ENCODE results near the gene TNFAIP8L3. TPM values are rescaled to one million over a fixed set of nuclear protein-coding genes. Genes with fewer than 3 reads are reported as not detected.

Gene TNFAIP8L3
- total and polyA plus RNA-seq, 9 of the 15 experiments (the other 6 are each of a cell fraction or from before 2014, with no cell fraction given) = 0.13 TPM; not detected in 8

GRCh38 chr15:51132384-51133139 lies 37.9 kb upstream of the TNFAIP8L3 start:
- H3K36me3 ChIP-seq (ENCODE audit: control insufficient read depth, insufficient read depth, low read length) = no peaks in the 10 kb centered on the region
- FAIRE-seq (peak; percentile 90), DNase-seq (ENCODE audit: extremely low read depth in 1 of 4, low spot score in 3 of 4) (peak; percentile 51 to 56 (median 53)), ATAC-seq (peak; percentile 85)
- H3K9me1 ChIP-seq (ENCODE audit: control insufficient read depth, insufficient read depth, low read length) = no peaks in the 10 kb centered on the region
- WGBS (ENCODE audit: insufficient coverage, low coverage, missing lambda C conversion rate) = 40% methylated on average over 6 of the region's 6 CpGs
- no peak overlapping the region for H3K4me2 ChIP-seq (ENCODE audit: insufficient read depth, low read length)
- no peaks in the 10 kb centered on the region for H3K79me2 ChIP-seq (ENCODE audit: control insufficient read depth, insufficient read depth, low read length)
- H3K4me1 ChIP-seq (replicated peaks in 1 of 2; ENCODE audit: control insufficient read depth in 2 of 2, insufficient read depth in 2 of 2, low read length in 2 of 2) = peaks cover 0 to 3% of the 10 kb centered on the region in 2 experiments; a peak in 1 of 5 replicates
- H4K20me1 ChIP-seq (replicated peaks; ENCODE audit: control insufficient read depth, insufficient read depth, low read length) = peaks cover 14% of the 10 kb centered on the region
- H3K4me3 ChIP-seq = no peak overlapping the region
- intact Hi-C loops (cut with micrococcal nuclease) = loop anchor here (1.0 kb wide), 1 partner anchor 60 kb away; no protein-coding TSS in a partner anchor
- H2AFZ ChIP-seq (ENCODE audit: low read depth, low read length) = no peak overlapping the region
- no TSS peak for BruUV-seq (replicated peaks)
- ChIA-PET POLR2A (interaction anchor here (1.0 kb wide), 1 partner anchor 22 kb away, joined by 4 read pairs; no protein-coding TSS in a partner anchor), CTCF (ENCODE audit: low intra/inter-chr PET ratio) (interaction anchor here (0.5 to 2.4 kb wide), 5 partner anchors 29 to 251 kb away, joined by 3 to 14 read pairs (median 5); no protein-coding TSS in a partner anchor)
- no peak overlapping the region for H3K27ac ChIP-seq (ENCODE audit: extremely low read depth, low read depth, low read length)
- H3K9me3 ChIP-seq (replicated peaks; ENCODE audit: control insufficient read depth, insufficient read depth, low read depth, low read length) = no peaks in the 10 kb centered on the region
- in situ Hi-C loops (cut with MboI) = no loop called here
- H3K9ac ChIP-seq (ENCODE audit: insufficient read depth in 1 of 2, low read depth in 2 of 2, low read length in 2 of 2) = no peak overlapping the region
- H3K27me3 ChIP-seq (ENCODE audit: control insufficient read depth in 2 of 2, insufficient read depth in 2 of 2, low read length in 2 of 2) = peaks cover 0 to 13% of the 10 kb centered on the region in 2 experiments; a peak in 2 of 5 replicates
- no peak for TF ChIP-seq CBFA2T3 (IDR thresholded peaks at IDR 0.05)
- TF ChIP-seq KLF16 (IDR thresholded peaks at IDR 0.05) = 0 out of 2 replicates have a peak, but pooled peaks have one; percentile 31
- TF ChIP-seq MYC (IDR thresholded peaks at IDR 0.05; ENCODE audit: low read depth, low read length) = peak; percentile 17; the same call in 1 of the 2 replicates
- no peak for TF ChIP-seq MYC (CRISPR knock-in tag; IDR thresholded peaks at IDR 0.05; ENCODE audit: borderline replicate concordance, low read depth)
- no peak for TF ChIP-seq TAF15 (IDR thresholded peaks at IDR 0.05; ENCODE audit: low read depth, low read length)
- peak; percentile 65 for TF ChIP-seq SMC3 (conservative IDR thresholded peaks at IDR 0.05; ENCODE audit: insufficient read depth, low read depth, low read length)
- TF ChIP-seq BACH1 (tag; IDR thresholded peaks at IDR 0.05) = no peak
- TF ChIP-seq CTCF (IDR thresholded peaks at IDR 0.05 in 2 of 3, conservative IDR thresholded peaks at IDR 0.05 in 1 of 3; ENCODE audit: insufficient read depth in 2 of 3, low read depth in 1 of 3, low read length in 3 of 3) = peak; percentile 83 to 92 (median 91)
- TF ChIP-seq REST (IDR thresholded peaks at IDR 0.05; ENCODE audit: borderline replicate concordance) = peak; percentile 38; the same call in 1 of the 2 replicates
- no peak for TF ChIP-seq REST (CRISPR knock-in tag; IDR thresholded peaks at IDR 0.05; ENCODE audit: low read depth)

Data from K562 (cell line).